Right lobe of liver (tissue), 4 donors: ENCODE measurements around the gene NXPH1.

Experiments used
- CTCF ChIP-seq, 4 donors: fragments of 200-600 bp in 3 of 4; fragments of 450-650 bp in 1 of 4; IDR thresholded peaks; one replicate each; pipeline versions ENCODE4 v1.5.1 to v1.8.0; 2016 to 2022; ENCODE audit warnings: antibody characterized with exemption in 4 of 4, mild to moderate bottlenecking in 2 of 4
- POLR2A ChIP-seq: fragments of 450-650 bp; IDR thresholded peaks from one replicate; pipeline ENCODE4 v1.6.1; 2017; ENCODE audit warnings: antibody characterized with exemption, mild to moderate bottlenecking
- donor health status: DM: no; HTN: no; CAD: no.
- donor health status: DM: no; HTN: no; CAD: no.
- donor health status: DM: no; HTN: yes; CAD: no.

- TF ChIP-seq CTCF (IDR thresholded peaks at IDR 0.05) (no peak), POLR2A (no peak)
These were observed 206.3 kb downstream of the NXPH1 start for GRCh38 chr7:8639668-8640067.
